CD1c-positive myeloid dendritic cell (primary cell): Measurements from ENCODE around the gene NPSR1.

ENCODE experiments used
- DNase-seq: peaks from one replicate; pipeline ENCODE4 v3.0.0-alpha.2; 2016; ENCODE audit errors: extremely low spot score

The NPSR1 gene

DNA sequence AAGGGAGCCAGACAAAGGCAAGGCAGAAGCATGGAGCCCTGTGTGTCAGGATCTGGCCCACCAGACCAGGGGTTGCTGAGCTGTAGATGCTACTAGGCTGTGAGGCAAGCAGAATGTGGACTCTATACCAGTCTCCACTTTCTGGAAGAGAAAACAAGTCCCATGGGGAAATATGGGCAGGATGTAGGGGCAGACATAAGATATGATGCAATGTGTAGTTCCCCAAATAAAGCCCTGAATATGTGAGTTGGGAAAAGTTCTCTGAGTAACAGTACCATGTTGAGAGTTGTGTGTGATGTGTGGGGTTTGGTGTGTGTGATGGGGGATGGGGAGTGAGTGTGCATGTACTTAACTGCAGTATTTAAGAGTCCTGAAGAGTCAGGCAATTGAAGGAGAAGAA is 62.3 kb downstream of the NPSR1 start:
- no peak for DNase-seq

DNA sequence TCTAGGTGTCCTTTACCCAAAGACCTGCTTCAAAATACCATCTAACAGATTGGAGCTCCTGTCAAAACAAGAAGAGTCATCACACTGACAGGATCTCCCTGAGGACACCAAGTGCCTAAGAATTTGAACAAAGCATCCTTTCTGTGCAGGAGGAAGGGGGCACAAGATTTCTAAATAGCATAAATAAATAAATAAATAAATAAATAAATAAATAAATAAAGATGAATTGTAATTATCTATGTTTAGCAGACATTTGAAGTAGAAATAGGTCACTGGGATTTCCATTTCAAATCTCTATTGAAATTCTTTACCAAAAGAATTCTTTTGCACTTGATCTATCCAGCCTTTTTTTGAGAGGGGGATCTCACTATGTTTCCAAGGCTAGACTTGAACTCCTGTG is 65.3 kb downstream of the NPSR1 start:
- DNase-seq = no peak

DNA sequence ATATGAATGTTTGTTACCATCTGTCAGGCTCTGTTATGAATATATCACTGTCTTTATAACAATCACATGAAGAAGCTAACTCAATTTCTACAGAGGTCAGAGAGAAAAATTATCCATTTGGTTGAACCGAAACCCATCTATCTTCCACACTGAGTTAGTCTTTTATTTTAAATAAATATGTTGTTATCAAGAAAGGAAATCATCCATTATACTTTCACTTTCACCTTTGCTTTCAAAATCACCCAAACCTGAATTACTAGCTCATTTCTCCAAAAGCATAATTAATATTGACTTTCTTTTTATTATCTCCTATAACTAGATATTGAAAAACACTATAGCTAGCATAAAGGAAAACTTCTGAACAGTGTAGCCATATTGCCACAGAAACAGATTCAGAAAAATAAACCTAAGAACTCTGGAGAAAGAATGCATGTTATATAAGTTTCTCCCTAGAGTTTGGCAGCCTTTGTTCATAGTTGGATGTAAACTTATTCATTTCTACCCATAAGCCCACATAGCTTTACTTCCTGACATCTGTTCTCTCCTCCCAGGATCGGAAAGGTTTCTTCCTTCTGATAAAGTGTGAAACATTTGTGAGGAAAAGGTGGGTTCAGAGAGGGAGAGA is 66.0 kb downstream of the NPSR1 start:
- no peak for DNase-seq

DNA sequence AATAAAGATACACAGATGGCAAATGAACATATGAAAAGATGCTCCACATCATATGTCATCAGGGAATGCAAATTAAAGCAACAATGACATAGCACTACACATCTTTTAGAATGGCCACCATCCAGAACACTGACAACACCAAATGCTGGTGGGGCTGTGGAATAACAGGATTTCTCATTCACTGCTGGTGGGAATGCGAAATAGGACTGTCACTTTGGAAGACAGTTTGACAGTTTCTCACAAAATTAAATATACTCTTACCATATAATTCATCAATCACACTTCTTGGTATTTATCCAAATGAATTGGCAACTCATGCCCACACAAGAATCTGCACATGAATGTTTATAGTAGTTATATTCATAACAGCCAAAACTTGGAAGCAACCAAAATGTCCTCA is 68.2 kb downstream of the NPSR1 start:
- no peak for DNase-seq

DNA sequence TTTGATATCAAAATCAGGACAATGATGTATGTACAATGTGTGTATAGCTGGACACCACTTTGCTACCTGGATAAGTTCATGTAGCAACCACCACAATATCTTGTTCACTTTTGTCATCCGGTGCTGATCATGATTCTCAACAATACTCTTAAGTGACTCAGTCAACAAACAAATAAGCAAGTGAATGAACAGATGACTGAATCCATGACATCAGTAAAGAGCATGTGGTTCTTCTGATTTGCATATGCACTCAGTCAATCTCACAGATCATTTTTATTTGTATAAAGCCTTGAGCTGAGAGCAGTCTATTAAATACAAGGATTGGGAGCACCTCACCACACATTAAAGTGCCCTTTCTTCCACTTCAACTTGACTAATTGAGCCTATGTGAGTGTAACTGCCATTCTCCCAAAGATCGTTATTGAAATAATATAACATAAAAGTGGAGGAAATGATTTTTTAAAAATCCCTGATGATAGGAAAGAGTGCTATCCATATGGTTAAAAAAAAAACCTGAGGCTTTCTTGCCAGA is 69.5 kb downstream of the NPSR1 start:
- DNase-seq = no peak

DNA sequence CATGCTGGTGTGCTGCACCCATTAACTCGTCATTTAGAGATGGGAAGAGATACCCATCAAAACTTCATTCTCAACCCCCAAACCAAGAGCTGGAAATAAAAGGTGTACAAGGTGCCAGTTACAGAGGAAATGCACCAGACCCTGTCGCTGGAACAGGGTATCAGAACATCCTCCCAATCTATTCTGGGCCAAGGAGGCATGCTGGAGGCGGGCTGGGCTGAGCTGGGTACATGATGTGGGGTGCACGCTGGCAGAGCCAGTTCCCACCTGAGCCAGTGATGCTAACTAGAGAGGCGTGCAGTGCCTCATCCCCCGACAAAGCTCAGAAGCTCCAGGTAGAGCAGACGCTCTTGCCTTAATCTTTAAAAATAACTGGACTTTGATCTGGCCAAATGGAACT is 70.1 kb downstream of the NPSR1 start:
- no peak for DNase-seq

DNA sequence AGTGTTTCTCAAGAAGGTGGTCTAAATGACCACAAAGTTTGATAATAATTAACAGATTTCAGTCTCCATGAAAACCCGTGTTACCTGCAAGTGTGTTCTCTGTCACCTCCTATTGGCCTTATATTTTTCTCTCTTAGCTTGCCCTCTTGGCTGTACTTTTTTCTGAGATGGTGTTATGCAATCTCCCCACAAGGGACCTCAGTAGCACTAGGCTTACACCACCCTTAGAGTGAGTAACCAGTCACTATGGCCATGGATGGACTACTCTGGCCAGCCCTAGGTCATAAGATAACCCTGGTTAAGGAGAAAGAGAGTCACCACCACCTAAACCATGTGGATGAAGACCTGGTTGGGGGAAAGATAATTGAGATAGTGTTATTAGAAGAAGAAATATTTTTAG is 76.8 kb downstream of the NPSR1 start:
- no peak for DNase-seq

DNA sequence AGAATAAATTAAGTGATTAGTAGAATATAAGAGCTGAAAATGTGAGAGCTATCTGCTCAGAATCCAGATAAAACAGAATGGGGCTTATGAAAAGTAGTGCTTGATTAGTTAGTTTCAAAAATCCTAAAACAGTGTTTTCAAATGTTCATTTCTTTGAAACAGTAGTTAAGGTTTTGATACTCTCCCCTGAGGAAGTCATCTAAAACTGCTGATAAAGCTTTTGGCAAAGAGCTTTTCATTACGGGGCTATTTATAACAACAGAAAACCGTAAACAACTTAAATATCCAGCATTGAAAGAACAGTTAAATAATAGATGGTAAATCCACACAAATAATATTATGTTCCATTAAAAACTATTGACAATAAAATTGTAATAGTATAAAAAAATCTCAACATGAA is 77.5 kb downstream of the NPSR1 start:
- DNase-seq = no peak

DNA sequence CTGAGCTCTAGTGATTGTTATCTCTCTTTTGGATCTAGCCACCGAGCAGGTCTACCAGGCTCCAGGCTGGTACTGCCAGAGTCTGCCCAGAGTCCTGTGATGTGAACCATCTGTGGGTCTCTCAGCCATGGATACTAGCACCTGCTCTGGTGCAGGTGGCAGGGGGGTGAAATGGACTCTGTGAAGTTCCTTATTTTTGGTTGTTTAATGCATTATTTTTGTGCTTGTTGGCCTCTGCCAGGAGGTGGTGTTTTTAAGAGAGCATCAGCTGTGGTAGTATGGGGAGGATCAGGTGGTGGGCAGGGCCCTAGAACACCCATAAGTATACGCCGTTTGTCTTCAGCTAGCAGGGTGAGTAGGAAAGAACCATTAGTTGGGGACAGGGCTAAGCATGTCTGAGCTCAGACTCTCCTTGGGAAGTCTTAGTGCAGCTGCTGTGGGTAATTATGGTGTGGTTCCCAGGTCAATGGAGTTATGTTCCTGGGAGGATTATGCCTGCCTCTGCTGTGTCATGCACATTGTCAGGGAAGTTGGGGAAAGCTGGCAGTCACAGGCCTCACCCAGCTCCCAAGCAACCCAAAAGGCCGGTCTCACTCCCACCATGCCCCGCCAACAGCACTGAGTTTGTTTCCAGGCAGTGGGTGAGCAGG is 81.8 kb downstream of the NPSR1 start:
- no peak for DNase-seq

DNA sequence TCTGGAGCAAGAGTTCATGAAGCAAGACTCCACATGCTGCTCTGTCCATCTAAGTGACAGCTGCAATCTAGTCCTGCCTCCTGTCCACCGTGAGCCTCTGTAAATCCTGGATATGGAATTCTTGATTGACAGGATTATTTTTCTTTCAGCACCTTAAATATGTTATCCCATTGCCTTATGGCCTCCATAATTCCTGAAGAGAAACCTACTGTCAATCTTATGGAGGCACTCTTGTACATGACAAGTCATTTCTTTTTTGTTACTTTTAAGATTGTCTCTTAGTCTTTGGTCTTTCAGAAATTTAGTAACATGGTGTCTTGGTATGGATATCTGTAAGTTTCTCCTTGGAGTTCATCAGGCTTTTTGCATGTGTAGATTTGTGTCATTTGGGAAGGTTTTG is 82.8 kb downstream of the NPSR1 start:
- no peak for DNase-seq

DNA sequence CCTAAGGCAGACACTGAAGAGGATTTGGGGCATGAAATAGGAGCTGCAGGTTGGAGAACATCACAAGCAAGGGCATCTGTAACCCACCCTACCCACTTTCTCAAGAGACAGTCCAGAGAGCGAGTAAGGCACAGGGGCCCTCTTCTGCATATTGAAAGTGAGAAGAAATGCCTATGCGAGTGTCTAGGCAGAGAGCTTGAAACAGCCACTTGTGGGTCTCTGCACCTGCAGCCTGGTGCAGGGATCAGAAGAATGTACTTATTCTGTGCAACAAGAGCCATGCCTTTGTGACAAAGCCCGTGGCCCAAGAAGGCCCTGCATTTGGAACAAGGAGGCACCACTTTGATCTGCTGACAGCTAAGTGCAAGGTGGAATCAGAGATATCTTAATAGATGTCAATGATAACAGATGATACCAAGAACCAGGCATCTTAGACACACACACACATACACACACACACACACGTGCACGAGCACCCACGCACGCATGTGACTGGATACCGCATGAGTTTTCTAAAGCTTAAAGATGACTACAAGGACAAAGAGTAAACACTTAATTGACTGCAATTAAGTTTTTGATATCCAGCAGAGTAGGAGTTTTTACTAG is 89.3 kb downstream of the NPSR1 start:
- no peak for DNase-seq

DNA sequence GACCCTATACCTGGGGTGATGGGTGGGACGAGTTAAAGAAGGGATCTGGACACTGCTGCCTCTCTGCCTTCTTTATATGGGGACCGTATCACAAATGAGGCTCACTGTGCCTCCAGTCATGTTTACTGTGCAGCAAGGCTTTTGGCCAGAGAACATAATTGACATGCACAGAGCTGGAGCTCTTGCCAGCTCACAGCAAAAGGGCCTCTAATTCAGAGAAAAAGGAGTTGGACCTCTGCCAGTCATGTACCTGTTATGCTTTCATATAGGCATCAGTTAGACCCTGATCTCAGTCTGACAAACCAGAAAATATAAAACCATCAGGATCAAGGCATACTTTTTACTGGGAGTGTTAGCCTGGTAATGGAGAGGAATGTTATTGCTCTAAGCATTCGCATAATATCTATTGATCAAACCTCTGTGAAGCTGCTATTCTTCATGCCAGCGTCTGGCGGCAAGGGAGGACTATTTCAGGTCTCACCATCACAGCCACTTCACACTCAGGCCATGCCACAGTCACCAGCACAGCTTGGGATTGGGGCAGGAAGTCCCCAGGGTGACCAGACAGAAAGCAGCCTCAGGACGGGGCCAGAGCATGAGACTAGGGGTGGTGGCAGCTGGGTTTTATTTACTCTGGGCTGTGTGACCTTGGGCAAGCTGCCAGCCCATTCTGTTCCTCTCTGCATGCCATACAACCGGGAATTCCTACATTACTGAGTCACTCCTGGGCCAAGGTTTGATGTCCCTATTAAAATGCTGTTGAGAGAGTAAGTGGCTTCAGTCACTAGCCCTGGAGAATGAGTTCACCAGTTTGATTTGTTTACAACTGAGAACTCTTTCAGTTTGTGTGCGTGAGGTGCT is 90.1 kb downstream of the NPSR1 start:
- DNase-seq = no peak

DNA sequence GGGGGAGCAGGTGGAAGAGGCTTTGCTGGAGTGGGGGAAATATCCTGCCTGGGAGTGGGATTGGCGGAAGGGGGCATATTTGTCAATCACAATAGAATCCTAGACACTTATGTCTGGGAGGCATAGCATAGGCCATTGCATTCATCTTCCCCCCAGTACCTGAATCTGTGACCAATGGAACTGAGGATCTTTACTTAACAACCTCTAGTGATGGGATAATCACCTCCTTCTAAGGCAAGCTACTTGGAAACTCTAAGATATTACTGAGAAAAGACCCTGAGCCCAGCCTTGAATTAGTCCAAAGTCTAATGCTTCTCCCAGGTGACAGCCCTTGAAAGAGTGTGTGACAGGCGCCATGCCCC is 90.7 kb downstream of the NPSR1 start:
- DNase-seq = no peak

DNA sequence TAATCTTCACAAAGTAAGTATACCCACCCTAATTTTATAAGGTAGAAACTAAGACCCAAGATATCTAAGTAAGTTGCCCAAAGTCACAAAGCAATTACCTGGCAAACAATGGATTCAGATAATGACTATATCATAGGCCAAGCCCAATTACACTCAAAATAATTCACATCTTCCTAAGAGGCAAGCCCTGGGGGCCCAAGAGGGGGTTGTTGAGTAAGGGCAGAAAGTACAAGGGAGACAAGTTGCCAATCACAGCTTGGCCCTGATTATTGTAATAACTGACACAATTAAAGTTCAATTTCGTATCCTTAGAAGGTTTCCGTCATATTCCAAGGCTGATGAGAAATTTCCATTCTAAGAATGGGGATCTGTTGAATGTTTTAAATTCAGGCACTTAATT is 91.4 kb downstream of the NPSR1 start:
- DNase-seq = no peak

DNA sequence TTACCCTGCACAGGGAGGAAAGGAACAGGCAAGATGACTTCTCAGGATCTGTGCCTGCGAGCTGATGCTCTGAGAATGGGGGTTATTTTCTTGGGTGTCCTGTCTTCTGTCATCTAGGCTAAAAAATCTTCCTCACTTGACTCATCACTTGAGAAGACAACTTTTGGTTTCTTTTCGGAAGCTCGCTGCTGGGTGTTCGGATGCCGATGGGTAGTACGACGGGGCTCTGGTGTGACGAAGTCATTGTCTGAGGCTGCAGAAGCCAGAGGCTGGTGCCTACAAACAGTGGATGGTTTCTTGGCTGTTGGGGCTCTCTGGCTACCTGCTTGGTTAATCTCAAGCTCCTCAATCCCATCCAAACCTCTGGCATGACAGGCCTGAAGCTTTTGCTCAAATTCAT is 92.2 kb downstream of the NPSR1 start:
- DNase-seq = no peak

DNA sequence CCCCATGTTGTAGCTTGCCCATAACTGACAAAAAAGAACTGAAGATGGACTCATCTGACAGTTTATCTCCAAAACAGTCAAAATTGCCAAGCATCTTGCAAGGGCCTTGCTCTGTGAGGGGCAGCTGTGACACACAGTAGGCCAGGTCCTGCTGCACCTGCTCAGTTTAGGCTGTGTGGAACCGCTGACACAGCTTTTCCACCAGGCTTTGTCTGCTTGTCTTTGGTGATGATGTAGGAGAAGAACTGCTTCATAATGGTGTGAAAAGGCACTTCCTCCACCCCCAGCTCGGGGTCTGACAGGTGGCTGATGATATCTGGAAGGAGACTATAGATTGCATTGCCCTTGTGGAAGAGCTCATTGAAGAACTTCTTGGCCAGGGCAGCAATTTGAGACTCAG is 92.6 kb downstream of the NPSR1 start:
- no peak for DNase-seq

DNA sequence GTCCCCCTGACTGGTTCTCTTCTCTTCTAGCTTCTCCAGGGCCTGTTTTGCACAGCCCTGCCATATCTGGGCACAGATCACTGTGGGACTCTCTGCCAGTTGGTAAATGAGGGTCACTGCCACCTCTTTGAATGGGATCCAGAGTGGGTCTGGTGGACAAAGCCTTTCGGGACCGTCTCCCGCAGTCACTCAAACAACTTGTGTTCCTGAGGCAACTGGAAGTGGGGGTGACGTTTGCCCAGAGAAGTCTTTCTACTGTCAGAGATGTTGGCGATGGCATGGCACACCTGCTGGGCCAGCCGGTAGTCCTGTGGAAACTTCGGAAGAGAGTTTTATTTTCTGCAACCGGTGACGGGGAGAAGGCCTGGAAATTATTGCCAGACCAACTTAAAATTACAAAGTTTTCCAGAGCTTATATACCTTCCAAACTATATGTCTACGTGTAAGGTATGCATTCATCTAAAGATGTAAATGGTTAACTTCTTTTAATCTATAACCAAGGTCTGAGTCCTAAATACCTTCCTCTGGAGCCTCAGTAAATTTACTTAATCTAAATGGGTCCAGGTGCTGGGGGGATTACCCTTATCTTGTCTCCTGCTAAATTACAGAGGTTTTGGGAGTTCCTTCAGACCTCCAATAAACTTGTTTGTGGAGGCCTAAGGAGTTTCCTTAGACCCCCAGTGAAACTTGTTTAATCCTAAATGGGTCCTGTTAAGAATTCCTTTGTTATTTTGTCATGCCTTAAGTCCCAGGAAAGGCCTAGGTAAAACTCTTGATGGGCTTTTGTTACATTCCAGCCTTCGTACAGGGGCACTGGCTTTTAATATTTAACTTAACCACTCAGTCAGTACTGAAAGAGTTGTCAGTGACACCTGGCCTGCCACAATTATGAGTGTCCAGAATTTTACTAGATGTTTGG is 94.0 kb downstream of the NPSR1 start:
- no peak for DNase-seq

DNA sequence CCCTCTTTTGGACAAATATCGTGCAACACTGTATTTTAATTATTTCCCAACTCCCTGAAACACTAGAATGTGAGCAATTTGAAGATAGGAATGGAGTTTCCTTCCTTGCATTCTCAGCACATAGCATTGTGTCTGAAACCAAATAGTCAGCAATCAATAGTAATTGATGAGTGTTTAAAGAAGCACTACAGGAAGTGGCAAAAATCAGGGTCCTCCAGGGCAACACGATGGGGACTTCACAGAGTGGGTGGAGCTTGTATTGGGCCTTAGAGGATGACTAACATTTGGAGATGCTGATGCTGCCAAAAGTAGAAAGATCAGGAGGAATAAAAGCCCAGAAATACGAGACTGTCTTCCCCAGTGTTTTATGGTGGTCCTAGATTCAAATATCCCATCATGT is 94.9 kb downstream of the NPSR1 start:
- DNase-seq = no peak

DNA sequence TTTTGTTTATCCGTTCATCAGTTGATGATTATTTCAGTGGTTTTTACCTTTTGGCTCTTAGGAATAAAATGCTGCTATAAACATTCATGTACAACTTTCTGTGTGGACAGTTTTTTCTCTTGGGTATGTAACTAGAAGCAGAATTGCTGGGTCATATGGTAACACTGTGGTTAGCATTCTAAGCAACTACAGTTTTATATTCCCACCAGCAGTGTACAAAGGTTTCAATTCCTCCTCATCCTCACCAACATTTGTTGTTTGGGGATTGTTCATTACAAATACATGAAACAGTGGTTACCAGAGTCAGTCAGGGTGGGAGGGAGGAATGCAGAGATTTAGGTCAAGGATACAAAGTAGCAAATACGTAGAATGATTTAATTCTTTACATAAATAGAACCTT is 97.0 kb downstream of the NPSR1 start:
- DNase-seq = no peak

DNA sequence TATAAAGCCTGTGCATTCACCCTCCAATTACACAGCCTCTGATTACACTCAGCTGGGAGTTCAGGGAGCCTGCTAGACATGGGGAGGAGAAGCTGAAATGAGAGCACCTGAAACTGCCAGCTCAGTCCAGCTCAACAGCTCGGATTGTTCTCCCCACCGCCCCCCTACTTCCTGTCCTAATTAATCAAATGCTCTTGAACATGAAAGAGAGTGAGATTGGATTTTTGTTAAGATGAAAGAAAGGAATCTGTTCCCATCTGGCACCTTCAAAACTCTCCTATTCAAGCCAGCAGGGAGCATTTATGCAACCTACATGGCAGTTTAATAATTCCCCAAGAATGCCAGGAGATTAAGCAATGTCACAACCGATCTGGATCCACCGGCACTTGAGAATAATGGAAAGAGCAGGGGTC is 98.0 kb downstream of the NPSR1 start:
- DNase-seq = no peak

DNA sequence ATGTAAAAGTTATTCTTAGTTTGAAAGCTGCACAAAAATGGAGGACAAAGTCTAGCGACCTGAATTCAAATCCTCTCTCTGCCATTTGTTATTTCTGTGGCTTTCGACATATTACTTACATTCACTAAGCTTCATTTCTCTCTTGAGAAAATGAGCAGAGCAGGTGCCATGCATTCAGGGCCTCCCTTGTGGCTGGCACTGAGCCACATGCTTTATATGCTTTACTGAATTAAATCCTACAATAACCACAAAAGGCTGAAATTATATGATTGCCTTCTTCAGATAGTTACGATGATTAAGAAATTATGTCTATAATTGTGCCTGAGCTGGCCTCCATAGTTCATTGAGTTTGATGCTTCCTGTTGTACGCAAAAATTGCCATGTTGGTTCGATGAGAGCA is 98.7 kb downstream of the NPSR1 start:
- DNase-seq = no peak
